Airway epithelial cell (primary cell): ENCODE results near the gene KRTAP4-6. TPM values are rescaled to one million over a fixed set of nuclear protein-coding genes. Genes with fewer than 3 reads are reported as not detected.

Source experiments
- total RNA-seq: library from RNA; depleted of rRNA; stranded (reverse); fragments of >200 nt; gene quantifications from 2 replicates; pipeline ENCODE4 v1.2.3, GENCODE V29; 2015

The KRTAP4-6 gene
- not detected in 2 replicates for total RNA-seq

DNA sequence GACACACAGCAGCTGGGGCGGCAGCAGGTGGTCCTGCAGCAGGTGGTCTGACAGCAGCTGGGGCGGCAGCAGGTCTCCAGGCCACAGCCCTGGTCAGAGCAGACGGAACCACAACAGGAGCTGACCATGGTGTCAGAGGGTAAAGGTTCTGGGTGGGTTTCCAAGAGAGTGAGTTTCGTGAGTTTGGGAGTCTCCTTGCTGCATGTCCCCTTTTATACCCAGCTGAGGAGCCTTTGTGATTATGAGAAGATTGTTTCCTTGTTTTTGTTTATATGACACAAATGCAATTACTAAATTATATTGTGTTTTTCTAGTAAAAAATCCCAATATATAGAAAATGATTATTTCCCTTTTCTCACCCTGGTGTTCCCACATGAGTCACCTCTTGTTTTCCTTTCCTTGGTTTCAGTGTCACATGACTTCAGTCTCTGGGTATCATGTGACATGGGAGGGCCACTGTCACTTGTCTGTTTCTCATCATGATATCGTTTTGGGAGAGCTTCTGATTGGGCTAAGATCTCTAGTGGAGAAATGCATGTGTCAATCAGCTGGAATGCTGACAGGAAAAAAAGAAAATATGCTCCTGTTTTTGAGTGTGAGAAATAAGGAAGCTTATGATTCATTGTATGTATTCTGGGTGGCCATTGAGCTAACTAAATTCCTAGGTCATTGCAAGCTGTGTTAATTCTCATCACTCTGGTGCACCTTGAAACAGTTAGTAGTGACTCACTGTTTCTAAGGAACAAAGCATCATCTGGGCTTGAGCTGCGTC, at the start of gene KRTAP4-6:
TSS of gene KRTAP4-6 (minus strand) at position 185 of the 772 bp plus-strand sequence. CDS start at position 128, 57 bp downstream.

DNA sequence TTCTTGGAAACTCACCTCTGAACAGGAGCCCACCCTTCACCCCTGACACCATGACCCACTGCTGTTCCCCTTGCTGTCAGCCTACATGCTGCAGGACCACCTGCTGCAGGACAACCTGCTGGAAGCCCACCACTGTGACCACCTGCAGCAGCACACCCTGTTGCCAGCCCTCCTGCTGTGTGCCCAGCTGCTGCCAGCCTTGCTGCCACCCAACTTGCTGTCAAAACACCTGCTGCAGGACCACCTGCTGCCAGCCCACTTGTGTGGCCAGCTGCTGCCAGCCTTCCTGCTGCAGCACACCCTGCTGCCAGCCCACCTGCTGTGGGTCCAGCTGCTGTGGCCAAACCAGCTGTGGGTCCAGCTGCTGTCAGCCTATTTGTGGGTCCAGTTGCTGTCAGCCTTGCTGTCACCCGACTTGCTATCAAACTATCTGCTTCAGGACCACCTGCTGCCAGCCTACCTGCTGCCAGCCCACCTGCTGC, 49.5 kb upstream of the KRTAP4-6 start, which contains the start of gene KRTAP9-1:
TSS of gene KRTAP9-1 (plus strand) at position 51 of the 482 bp plus-strand sequence. CDS start at position 51, 0 bp downstream.

DNA sequence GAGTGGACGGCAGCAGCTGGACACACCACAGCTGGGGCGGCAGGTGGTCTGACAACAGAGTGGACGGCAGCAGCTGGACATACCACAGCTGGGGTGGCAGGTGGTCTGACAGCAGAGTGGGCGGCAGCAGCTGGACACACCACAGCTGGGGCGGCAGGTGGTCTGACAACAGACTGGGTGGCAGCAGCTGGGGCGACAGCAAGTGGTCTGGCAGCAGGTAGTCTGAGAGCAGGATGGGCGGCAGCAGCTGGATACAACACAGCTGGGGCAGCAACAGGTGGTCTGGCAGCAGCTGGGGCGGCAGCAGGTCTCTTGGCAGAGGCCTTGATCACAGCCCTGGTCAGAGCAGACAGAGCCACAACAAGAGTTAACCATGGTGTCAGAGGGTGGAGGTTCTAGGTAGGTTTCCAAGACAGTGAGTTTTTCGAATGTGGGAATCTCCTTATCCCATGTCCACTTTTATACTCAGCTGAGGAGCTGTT, 44.2 kb upstream of the KRTAP4-6 start, which contains the start of gene KRTAP4-1:
TSS of gene KRTAP4-1 (minus strand) at position 432 of the 482 bp plus-strand sequence. CDS start at position 375, 57 bp downstream.

DNA sequence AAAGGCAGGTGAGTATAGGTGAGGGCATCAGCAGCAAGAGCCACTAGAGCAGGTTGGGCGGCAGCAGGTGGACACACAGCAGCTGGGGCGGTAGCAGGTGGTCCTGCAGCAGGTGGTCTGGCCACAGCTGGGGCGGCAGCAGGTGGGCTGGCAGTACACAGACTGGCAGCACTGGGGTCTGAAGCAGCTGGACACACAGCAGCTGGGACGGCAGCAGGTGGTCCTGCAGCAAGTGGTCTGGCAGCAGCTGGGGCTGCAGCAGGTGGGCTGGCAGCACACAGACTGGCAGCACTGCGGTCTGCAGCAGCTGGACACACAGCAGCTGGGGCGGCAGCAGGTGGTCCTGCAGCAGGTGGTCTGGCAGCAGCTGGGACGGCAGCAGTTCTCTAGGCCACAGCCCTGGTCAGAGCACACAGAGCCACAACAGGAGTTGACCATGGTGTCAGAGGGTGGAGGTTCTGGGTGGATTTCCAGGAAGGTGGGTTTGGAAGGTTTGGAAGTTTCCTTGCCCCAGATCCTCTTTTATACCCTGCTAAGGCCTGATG, 37.5 kb upstream of the KRTAP4-6 start, which contains the start of gene KRTAP4-2:
TSS of gene KRTAP4-2 (minus strand) at position 495 of the 545 bp plus-strand sequence. CDS start at position 438, 57 bp downstream.

DNA sequence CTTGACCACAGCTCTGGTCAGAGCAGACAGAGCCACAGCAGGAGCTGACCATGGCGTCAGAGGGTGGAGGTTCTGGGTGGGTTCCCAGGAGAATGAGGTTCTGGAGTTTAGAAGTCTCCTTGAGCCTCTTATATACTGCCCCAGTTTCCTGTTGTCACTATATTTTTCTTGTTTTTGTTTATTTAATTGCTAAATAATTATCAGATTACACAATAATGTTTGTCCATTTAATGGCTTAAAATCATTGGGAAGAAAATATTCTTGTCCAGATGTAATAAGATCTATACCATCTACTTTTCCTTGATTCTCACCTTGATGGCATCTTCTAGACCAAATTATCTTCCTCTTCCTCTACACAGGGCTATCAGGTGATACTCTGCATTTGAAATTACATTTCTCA, 27.8 kb upstream of the KRTAP4-6 start, which contains the start of gene KRTAP4-3:
TSS of gene KRTAP4-3 (minus strand) at position 101 of the 400 bp plus-strand sequence. CDS start at position 52, 49 bp downstream.

DNA sequence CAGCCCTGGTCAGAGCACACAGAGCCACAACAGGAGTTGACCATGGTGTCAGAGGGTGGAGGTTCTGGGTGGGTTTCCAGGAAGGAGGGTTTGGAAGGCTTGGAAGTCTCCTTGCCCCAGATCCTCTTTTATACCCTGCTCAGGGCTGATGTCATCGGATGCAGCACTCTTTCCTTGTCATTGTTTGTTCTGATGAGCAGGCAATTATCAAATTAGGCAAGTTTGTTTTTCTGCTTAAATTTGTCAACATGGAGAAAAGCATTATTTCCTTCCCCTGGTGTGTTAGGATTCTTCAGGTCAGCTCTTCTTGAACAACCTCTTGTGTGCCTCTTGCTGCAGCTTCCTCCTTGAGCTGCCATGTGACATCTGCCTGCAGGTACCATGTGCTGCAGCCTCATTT, 20.3 kb upstream of the KRTAP4-6 start, which contains the start of gene KRTAP4-4:
TSS of gene KRTAP4-4 (minus strand) at position 101 of the 400 bp plus-strand sequence. CDS start at position 44, 57 bp downstream.

DNA sequence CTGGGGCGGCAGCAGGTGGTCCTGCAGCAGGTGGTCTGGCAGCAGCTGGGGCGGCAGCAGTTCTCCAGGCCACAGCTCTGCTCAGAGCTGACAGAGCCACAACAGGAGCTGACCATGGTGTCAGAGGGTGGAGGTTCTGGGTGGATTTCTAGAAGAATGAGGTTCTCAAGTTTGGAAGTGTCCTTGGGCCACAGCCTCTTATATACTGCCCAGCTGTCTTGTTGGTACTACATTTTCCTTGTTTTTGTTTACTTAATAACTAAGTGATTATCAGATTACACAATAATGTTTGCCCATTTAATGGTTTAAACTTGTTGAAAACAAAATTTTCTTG, 9.3 kb upstream of the KRTAP4-6 start, which contains the start of gene KRTAP4-5:
TSS of gene KRTAP4-5 (minus strand) at position 174 of the 334 bp plus-strand sequence. CDS start at position 116, 58 bp downstream.

DNA sequence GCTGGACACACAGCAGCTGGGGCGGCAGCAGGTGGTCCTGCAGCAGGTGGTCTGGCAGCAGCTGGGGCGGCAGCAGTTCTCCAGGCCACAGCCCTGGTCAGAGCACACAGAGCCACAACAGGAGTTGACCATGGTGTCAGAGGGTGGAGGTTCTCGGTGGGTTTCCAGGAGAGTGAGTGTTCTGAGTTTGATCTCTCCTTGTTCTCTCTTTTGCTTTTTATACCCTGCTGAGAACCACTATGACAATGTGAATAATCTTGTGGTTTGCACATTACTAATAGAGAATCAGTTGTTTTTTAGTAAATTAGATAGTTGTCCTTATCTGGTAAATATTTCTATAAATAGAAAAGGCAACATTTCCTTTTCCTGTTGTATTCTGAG, 16.4 kb downstream of the KRTAP4-6 start, which contains the start of gene KRTAP4-12:
TSS of gene KRTAP4-12 (minus strand) at position 192 of the 381 bp plus-strand sequence. CDS start at position 132, 60 bp downstream.

DNA sequence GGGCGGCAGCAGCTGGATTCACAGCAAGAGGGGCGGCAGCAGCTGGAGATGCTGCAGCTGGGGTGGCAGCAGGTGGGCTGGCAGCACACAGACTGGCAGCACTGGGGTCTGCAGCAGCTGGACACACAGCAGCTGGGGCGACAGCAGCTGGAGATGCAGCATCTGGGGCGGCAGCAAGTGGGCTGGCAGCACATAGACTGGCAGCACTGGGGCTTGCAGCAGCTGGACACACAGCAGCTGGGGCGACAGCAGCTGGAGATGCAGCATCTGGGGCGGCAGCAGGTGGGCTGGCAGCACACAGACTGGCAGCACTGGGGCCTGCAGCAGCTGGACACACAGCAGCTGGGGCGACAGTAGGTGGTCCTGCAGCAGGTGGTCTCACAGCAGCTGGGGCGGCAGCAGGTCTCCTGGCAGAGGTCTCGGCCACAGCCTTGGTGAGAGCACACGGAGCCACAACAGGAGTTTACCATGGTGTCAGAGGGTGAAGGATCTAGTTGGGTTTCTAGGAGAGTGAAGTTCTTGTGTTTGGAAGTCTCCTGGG, 22.4 kb downstream of the KRTAP4-6 start, which contains the start of gene KRTAP4-11:
TSS of gene KRTAP4-11 (minus strand) at position 528 of the 541 bp plus-strand sequence. CDS start at position 470, 58 bp downstream.

DNA sequence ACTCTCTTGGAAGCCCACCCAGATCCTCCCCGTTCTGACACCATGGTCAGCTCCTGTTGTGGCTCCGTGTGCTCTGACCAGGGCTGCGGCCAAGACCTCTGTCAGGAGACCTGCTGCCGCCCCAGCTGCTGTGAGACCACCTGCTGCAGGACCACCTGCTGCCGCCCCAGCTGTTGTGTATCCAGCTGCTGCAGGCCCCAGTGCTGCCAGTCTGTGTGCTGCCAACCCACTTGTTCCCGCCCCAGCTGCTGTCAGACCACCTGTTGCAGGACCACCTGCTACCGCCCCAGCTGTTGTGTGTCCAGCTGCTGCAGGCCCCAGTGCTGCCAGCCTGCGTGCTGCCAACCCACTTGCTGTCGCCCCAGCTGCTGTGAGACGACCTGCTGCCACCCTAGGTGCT, 35.0 kb downstream of the KRTAP4-6 start, which contains the start of gene KRTAP4-9:
TSS of gene KRTAP4-9 (plus strand) at position 43 of the 400 bp plus-strand sequence. CDS start at position 43, 0 bp downstream.

DNA sequence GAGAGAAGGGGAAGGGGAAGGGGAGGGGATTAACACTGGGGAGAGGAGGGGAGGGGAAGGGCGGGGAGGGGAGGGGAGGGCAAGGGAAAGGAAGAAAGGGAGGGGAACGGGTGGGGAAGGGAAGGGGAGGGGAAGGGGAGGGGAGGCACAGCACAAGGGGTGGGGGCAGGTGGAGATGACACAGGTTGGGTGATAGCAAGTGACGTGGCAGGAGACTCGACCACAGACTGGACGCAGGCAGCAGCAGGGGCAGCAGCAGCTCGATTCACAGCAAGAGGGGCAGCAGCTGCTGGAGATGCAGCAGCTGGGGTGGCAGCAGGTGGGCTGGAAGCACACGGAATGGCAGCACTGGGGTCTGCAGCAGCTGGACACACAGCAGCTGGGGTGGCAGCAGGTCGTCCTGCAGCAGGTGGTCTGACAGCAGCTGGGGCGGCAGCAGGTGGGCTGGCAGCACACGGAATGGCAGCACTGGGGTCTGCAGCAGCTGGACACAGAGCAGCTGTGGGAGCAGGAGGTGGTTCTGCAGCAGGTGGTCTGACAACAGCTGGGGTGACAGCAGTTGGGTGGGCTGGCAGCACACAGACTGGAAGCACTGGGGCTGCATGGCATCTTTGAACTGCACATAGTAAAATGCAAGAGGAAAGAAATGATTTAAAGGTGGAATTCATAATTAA, 38.6 kb downstream of the KRTAP4-6 start, which contains the start of gene KRTAP4-16:
TSS of gene KRTAP4-16 (minus strand) at position 624 of the 674 bp plus-strand sequence. CDS start at position 624, 0 bp downstream.

DNA sequence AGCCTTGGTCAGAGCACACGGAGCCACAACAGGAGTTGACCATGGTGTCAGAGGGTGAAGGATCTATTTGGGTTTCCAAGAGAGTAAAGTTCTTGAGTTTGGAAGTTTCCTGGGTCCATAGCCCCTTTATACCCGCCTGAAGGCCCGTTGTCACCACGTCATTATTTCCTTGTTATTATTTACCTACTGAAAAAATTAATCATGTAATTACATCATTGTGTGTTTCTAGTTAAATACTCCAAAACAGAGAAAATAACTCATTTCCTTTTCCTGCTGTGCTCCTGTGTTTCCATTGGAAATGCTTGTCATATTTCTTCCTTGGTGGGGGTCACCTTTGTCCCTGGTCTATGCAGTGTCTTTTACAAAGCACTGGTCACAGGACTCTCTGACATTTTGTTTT, 42.3 kb downstream of the KRTAP4-6 start, which contains the start of gene KRTAP4-8:
TSS of gene KRTAP4-8 (minus strand) at position 101 of the 400 bp plus-strand sequence. CDS start at position 43, 58 bp downstream.

Other genes starting within 250 kb of the KRTAP4-6 start
- gene KRT23, start 202.9 kb downstream of the KRTAP4-6 start, total RNA-seq = 35.7 and 36.8 TPM in 2 replicates
- not detected in 2 replicates for gene KRT39, start 173.6 kb downstream of the KRTAP4-6 start, total RNA-seq
- 0.07 TPM in 1 of 2 replicates, not detected in the other for gene KRT40, start 156.2 kb downstream of the KRTAP4-6 start, total RNA-seq
- not detected in 2 replicates for gene KRTAP3-3, start 146.4 kb downstream of the KRTAP4-6 start, total RNA-seq
- not detected in 2 replicates for gene KRTAP3-2, start 140.6 kb downstream of the KRTAP4-6 start, total RNA-seq
- gene KRTAP3-1, start 131.4 kb downstream of the KRTAP4-6 start, total RNA-seq = not detected in 2 replicates
- not detected in 2 replicates for gene KRTAP1-5, start 113.3 kb downstream of the KRTAP4-6 start, total RNA-seq
- gene KRTAP1-4, start 110.3 kb downstream of the KRTAP4-6 start, total RNA-seq = not detected in 2 replicates
- not detected in 2 replicates for gene KRTAP1-3, start 105.7 kb downstream of the KRTAP4-6 start, total RNA-seq
- not detected in 2 replicates for gene KRTAP1-1, start 99.1 kb downstream of the KRTAP4-6 start, total RNA-seq
- gene KRTAP2-1, start 93.2 kb downstream of the KRTAP4-6 start, total RNA-seq = not detected in 2 replicates
- not detected in 2 replicates for gene KRTAP2-2, start 85.3 kb downstream of the KRTAP4-6 start, total RNA-seq
- gene KRTAP2-3, start 80.4 kb downstream of the KRTAP4-6 start, total RNA-seq = 0.21 and 0.84 TPM in 2 replicates
- gene KRTAP2-4, start 74.7 kb downstream of the KRTAP4-6 start, total RNA-seq = not detected in 2 replicates
- not detected in 2 replicates for gene KRTAP4-7, start 56.4 kb downstream of the KRTAP4-6 start, total RNA-seq
- gene KRTAP4-8, start 42.4 kb downstream of the KRTAP4-6 start, total RNA-seq = not detected in 2 replicates
- gene KRTAP4-16, start 38.3 kb downstream of the KRTAP4-6 start, total RNA-seq = not detected in 2 replicates
- not detected in 2 replicates for gene KRTAP4-9, start 35.2 kb downstream of the KRTAP4-6 start, total RNA-seq
- gene KRTAP4-11, start 22.2 kb downstream of the KRTAP4-6 start, total RNA-seq = not detected in 2 replicates
- not detected in 2 replicates for gene KRTAP4-12, start 16.4 kb downstream of the KRTAP4-6 start, total RNA-seq
- gene KRTAP4-5, start 9.3 kb upstream of the KRTAP4-6 start, total RNA-seq = not detected in 2 replicates
- gene KRTAP4-4, start 20.2 kb upstream of the KRTAP4-6 start, total RNA-seq = not detected in 2 replicates
- gene KRTAP4-3, start 27.7 kb upstream of the KRTAP4-6 start, total RNA-seq = not detected in 2 replicates
- gene KRTAP4-2, start 37.7 kb upstream of the KRTAP4-6 start, total RNA-seq = not detected in 2 replicates
- gene KRTAP4-1, start 44.4 kb upstream of the KRTAP4-6 start, total RNA-seq = not detected in 2 replicates
- gene KRTAP9-1, start 49.3 kb upstream of the KRTAP4-6 start, total RNA-seq = not detected in 2 replicates
- gene KRTAP9-2, start 86.1 kb upstream of the KRTAP4-6 start, total RNA-seq = not detected in 2 replicates
- not detected in 2 replicates for gene KRTAP9-3, start 91.9 kb upstream of the KRTAP4-6 start, total RNA-seq
- not detected in 2 replicates for gene KRTAP9-8, start 97.5 kb upstream of the KRTAP4-6 start, total RNA-seq
- gene KRTAP9-4, start 109.1 kb upstream of the KRTAP4-6 start, total RNA-seq = not detected in 2 replicates
- not detected in 2 replicates for gene KRTAP9-9, start 114.8 kb upstream of the KRTAP4-6 start, total RNA-seq
- gene KRTAP9-6, start 124.8 kb upstream of the KRTAP4-6 start, total RNA-seq = not detected in 2 replicates
- gene KRTAP9-7, start 135.2 kb upstream of the KRTAP4-6 start, total RNA-seq = not detected in 2 replicates
- not detected in 2 replicates for gene KRTAP29-1, start 162.3 kb upstream of the KRTAP4-6 start, total RNA-seq
- gene KRTAP16-1, start 168.8 kb upstream of the KRTAP4-6 start, total RNA-seq = not detected in 2 replicates
- not detected in 2 replicates for gene KRTAP17-1, start 175.2 kb upstream of the KRTAP4-6 start, total RNA-seq
- gene KRT33A, start 210.3 kb upstream of the KRTAP4-6 start, total RNA-seq = 0.35 TPM in 1 of 2 replicates, not detected in the other
- not detected in 2 replicates for gene KRT33B, start 229.3 kb upstream of the KRTAP4-6 start, total RNA-seq
- 0.35 TPM in 1 of 2 replicates, not detected in the other for gene KRT34, start 241.8 kb upstream of the KRTAP4-6 start, total RNA-seq